ENCODE data around the gene PNPLA3. TPM values are rescaled to one million over a fixed set of nuclear protein-coding genes. Genes with fewer than 3 reads are reported as not detected.

PNPLA3 gene
- total and polyA plus RNA-seq, 9 of the 15 experiments (the other 6 are each of a cell fraction or from before 2014, with no cell fraction given), result 0.20 to 0.48 (median 0.38) TPM; not detected in 6

DNA sequence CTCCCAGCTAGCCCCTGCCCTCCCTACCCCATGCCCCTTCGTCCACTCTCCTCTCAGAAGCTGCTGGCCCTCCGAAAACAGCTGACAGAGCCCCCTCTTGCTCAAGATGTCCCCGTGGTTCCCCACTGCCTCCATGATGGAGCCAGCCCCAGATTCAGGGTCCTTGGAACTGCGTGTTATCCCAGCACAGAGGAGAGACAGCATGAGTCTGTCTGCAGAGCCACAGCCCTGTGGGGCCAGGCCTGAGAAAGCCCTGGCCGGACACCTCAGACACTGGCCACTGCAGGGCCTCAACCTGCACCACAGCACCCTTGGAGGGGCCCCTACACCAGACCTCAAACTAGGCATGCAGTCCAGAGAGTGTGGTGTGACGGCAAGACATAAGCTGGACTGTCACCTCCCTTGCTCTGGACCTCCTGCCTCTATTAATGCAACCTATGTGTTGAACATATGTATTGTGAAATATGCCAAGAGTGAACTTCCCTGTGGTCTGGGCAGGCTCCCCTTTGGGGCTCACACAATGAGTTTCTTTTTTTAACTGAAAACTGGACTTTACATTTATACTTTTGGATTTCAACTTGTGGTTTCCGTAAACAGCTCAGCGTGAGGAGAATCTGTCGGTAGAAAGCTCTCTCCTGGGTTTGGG is 41.4 kb upstream of the PNPLA3 start:
- intact Hi-C loops (cut with micrococcal nuclease) (loop anchor here (10.0 kb wide), 1 partner anchor 743 kb away; no protein-coding TSS in a partner anchor), in situ Hi-C loops (cut with MboI) (no loop called here)
- no peak overlapping the region for H3K9ac ChIP-seq (ENCODE audit: insufficient read depth in 1 of 2, low read depth in 2 of 2, low read length in 2 of 2)
- H3K79me2 ChIP-seq (ENCODE audit: control insufficient read depth, insufficient read depth, low read length), result no peaks in the 10 kb centered on the region
- no peak overlapping the region for H3K4me2 ChIP-seq (ENCODE audit: insufficient read depth, low read length)
- BruUV-seq (replicated peaks), result no TSS peak
- H3K9me3 ChIP-seq (replicated peaks; ENCODE audit: control insufficient read depth, insufficient read depth, low read depth, low read length), result no peaks in the 10 kb centered on the region
- 7% methylated on average over 8 of the region's 9 CpGs for WGBS (ENCODE audit: insufficient coverage, low coverage, missing lambda C conversion rate)
- H3K4me1 ChIP-seq (replicated peaks in 1 of 2; ENCODE audit: control insufficient read depth in 2 of 2, insufficient read depth in 2 of 2, low read length in 2 of 2), result no peaks in the 10 kb centered on the region; a peak in 1 of 5 replicates
- H3K27ac ChIP-seq (ENCODE audit: extremely low read depth, low read depth, low read length), result no peak overlapping the region
- TF ChIP-seq, protein P1, sequence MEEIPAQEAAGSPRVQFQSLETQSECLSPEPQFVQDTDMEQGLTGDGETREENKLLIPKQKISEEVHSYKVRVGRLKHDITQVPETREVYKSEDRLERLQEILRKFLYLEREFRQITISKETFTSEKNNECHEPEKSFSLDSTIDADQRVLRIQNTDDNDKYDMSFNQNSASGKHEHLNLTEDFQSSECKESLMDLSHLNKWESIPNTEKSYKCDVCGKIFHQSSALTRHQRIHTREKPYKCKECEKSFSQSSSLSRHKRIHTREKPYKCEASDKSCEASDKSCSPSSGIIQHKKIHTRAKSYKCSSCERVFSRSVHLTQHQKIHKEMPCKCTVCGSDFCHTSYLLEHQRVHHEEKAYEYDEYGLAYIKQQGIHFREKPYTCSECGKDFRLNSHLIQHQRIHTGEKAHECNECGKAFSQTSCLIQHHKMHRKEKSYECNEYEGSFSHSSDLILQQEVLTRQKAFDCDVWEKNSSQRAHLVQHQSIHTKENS (CRISPR knock-in tag; IDR thresholded peaks at IDR 0.05), result no peak
- TF ChIP-seq, protein P2, sequence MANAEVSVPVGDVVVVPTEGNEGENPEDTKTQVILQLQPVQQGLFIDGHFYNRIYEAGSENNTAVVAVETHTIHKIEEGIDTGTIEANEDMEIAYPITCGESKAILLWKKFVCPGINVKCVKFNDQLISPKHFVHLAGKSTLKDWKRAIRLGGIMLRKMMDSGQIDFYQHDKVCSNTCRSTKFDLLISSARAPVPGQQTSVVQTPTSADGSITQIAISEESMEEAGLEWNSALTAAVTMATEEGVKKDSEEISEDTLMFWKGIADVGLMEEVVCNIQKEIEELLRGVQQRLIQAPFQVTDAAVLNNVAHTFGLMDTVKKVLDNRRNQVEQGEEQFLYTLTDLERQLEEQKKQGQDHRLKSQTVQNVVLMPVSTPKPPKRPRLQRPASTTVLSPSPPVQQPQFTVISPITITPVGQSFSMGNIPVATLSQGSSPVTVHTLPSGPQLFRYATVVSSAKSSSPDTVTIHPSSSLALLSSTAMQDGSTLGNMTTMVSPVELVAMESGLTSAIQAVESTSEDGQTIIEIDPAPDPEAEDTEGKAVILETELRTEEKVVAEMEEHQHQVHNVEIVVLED (CRISPR knock-in tag; IDR thresholded peaks at IDR 0.05), result no peak
- TF ChIP-seq RAD21 (CRISPR knock-in tag; conservative IDR thresholded peaks at IDR 0.05 in 1 of 2, IDR thresholded peaks at IDR 0.05 in 1 of 2), result no peak
- TF ChIP-seq ZNF316 (IDR thresholded peaks at IDR 0.05), result no peak
- TF ChIP-seq GABPA (tag; conservative IDR thresholded peaks at IDR 0.05; ENCODE audit: low read depth), result no peak
- no peak for TF ChIP-seq ZBED1 (IDR thresholded peaks at IDR 0.05)
- TF ChIP-seq ZNF384 (IDR thresholded peaks at IDR 0.05; ENCODE audit: low read depth, low read length), result no peak
- TF ChIP-seq HOXB6 (CRISPR knock-in tag; IDR thresholded peaks at IDR 0.05; ENCODE audit: borderline replicate concordance), result no peak
- no peak for TF ChIP-seq FOXA1 (IDR thresholded peaks at IDR 0.05; ENCODE audit: borderline replicate concordance)
- no peak for TF ChIP-seq CSDE1 (IDR thresholded peaks at IDR 0.05)
- TF ChIP-seq NUFIP1 (IDR thresholded peaks at IDR 0.05; ENCODE audit: partially characterized antibody), result no peak
- TF ChIP-seq SREBF2 (CRISPR knock-in tag; IDR thresholded peaks at IDR 0.05), result no peak
- TF ChIP-seq SRSF1 (IDR thresholded peaks at IDR 0.05; ENCODE audit: low read depth, low read length), result no peak
- TF ChIP-seq, protein P3, sequence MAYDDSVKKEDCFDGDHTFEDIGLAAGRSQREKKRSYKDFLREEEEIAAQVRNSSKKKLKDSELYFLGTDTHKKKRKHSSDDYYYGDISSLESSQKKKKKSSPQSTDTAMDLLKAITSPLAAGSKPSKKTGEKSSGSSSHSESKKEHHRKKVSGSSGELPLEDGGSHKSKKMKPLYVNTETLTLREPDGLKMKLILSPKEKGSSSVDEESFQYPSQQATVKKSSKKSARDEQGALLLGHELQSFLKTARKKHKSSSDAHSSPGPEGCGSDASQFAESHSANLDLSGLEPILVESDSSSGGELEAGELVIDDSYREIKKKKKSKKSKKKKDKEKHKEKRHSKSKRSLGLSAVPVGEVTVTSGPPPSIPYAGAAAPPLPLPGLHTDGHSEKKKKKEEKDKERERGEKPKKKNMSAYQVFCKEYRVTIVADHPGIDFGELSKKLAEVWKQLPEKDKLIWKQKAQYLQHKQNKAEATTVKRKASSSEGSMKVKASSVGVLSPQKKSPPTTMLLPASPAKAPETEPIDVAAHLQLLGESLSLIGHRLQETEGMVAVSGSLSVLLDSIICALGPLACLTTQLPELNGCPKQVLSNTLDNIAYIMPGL (CRISPR knock-in tag; IDR thresholded peaks at IDR 0.05), result no peak
- TF ChIP-seq CTBP1 (IDR thresholded peaks at IDR 0.05; ENCODE audit: borderline replicate concordance), result no peak
- TF ChIP-seq TCF7 (IDR thresholded peaks at IDR 0.05; ENCODE audit: borderline replicate concordance), result no peak
- H2AFZ ChIP-seq (ENCODE audit: low read depth, low read length), result no peak overlapping the region
- DNase-seq (ENCODE audit: extremely low read depth in 1 of 4, low spot score in 3 of 4), result no peak
- H3K9me1 ChIP-seq (ENCODE audit: control insufficient read depth, insufficient read depth, low read length), result no peaks in the 10 kb centered on the region
- FAIRE-seq, result no peak
- H3K27me3 ChIP-seq (ENCODE audit: control insufficient read depth in 2 of 2, insufficient read depth in 2 of 2, low read length in 2 of 2), result no peaks in the 10 kb centered on the region; a peak in 1 of 5 replicates
- H4K20me1 ChIP-seq (replicated peaks; ENCODE audit: control insufficient read depth, insufficient read depth, low read length), result no peaks in the 10 kb centered on the region; the same call in 1 of the 2 replicates
- no peak for ATAC-seq
- POLR2A ChIA-PET, result no interaction called here
- CTCF ChIA-PET (ENCODE audit: low intra/inter-chr PET ratio), result no interaction called here
- H3K36me3 ChIP-seq (ENCODE audit: control insufficient read depth, insufficient read depth, low read length), result no peaks in the 10 kb centered on the region
- no peak overlapping the region for H3K4me3 ChIP-seq

All from K562 (cell line).